ENCODE data around the gene SRSF12. TPM values are rescaled to one million over a fixed set of nuclear protein-coding genes. Genes with fewer than 3 reads are reported as not detected.

Gene SRSF12
- total and polyA plus RNA-seq, 9 of the 15 experiments (the other 6 are each of a cell fraction or from before 2014, with no cell fraction given): not detected

GRCh38 chr6:89051676-89052075, 66.2 kb downstream of the SRSF12 start:
- H3K79me2 ChIP-seq (ENCODE audit: control insufficient read depth, insufficient read depth, low read length): no peaks in the 10 kb centered on the region
- H3K9me3 ChIP-seq (replicated peaks; ENCODE audit: control insufficient read depth, insufficient read depth, low read depth, low read length): no peaks in the 10 kb centered on the region; the same call in 1 of the 2 replicates
- no TSS peak for BruUV-seq (replicated peaks)
- no peaks in the 10 kb centered on the region for H3K27me3 ChIP-seq (ENCODE audit: control insufficient read depth in 2 of 2, insufficient read depth in 2 of 2, low read length in 2 of 2)
- intact Hi-C loops (cut with micrococcal nuclease) (no loop called here), in situ Hi-C loops (cut with MboI) (no loop called here)
- no peaks in the 10 kb centered on the region for H3K9me1 ChIP-seq (ENCODE audit: control insufficient read depth, insufficient read depth, low read length)
- H4K20me1 ChIP-seq (replicated peaks; ENCODE audit: control insufficient read depth, insufficient read depth, low read length): no peaks in the 10 kb centered on the region
- no peak overlapping the region for H3K9ac ChIP-seq (ENCODE audit: insufficient read depth in 1 of 2, low read depth in 2 of 2, low read length in 2 of 2)
- no peak overlapping the region for H3K4me3 ChIP-seq
- no peak overlapping the region for H3K27ac ChIP-seq (ENCODE audit: extremely low read depth, low read depth, low read length)
- WGBS (ENCODE audit: insufficient coverage, low coverage, missing lambda C conversion rate): 3% methylated on average over 3 of the region's 3 CpGs
- ChIA-PET POLR2A (no interaction called here), CTCF (ENCODE audit: low intra/inter-chr PET ratio) (no interaction called here)
- no peaks in the 10 kb centered on the region; a peak in 1 of 5 replicates for H3K4me1 ChIP-seq (replicated peaks in 1 of 2; ENCODE audit: control insufficient read depth in 2 of 2, insufficient read depth in 2 of 2, low read length in 2 of 2)
- no peak overlapping the region for H2AFZ ChIP-seq (ENCODE audit: low read depth, low read length)
- no peak for TF ChIP-seq ZNF695 (CRISPR knock-in tag; IDR thresholded peaks at IDR 0.05)
- TF ChIP-seq LCOR (CRISPR knock-in tag; IDR thresholded peaks at IDR 0.05): no peak
- no peak for TF ChIP-seq RFX1 (IDR thresholded peaks at IDR 0.05)
- TF ChIP-seq ZNF644 (tag; IDR thresholded peaks at IDR 0.05; ENCODE audit: low read depth): no peak
- no peak for TF ChIP-seq MCM2 (IDR thresholded peaks at IDR 0.05; ENCODE audit: low read depth)
- TF ChIP-seq MIER1 (IDR thresholded peaks at IDR 0.05; ENCODE audit: low read depth): no peak
- TF ChIP-seq MAFK (IDR thresholded peaks at IDR 0.05; ENCODE audit: low read length): no peak
- TF ChIP-seq ZNF224 (CRISPR knock-in tag; IDR thresholded peaks at IDR 0.05): no peak
- no peak for TF ChIP-seq TBL1XR1 (IDR thresholded peaks at IDR 0.05; ENCODE audit: low read length in 2 of 2)
- TF ChIP-seq ZNF408 (CRISPR knock-in tag; IDR thresholded peaks at IDR 0.05; ENCODE audit: low read depth): no peak
- no peak for TF ChIP-seq MXI1 (IDR thresholded peaks at IDR 0.05; ENCODE audit: low read depth, low read length)
- no peak for TF ChIP-seq RFX7 (CRISPR knock-in tag; IDR thresholded peaks at IDR 0.05)
- no peak for TF ChIP-seq ESRRB (CRISPR knock-in tag; IDR thresholded peaks at IDR 0.05; ENCODE audit: borderline replicate concordance)
- TF ChIP-seq STAT6 (CRISPR knock-in tag; IDR thresholded peaks at IDR 0.05): no peak
- no peak for TF ChIP-seq SP2 (IDR thresholded peaks at IDR 0.05; ENCODE audit: extremely low read depth, low read depth, low read length, poor library complexity, severe bottlenecking)
- no peak for TF ChIP-seq HOMEZ (CRISPR knock-in tag; IDR thresholded peaks at IDR 0.05)
- no peak for TF ChIP-seq ZKSCAN3 (CRISPR knock-in tag; IDR thresholded peaks at IDR 0.05)
- no peak for TF ChIP-seq ZNF583 (CRISPR knock-in tag; IDR thresholded peaks at IDR 0.05)
- no peak for TF ChIP-seq E4F1 (CRISPR knock-in tag; IDR thresholded peaks at IDR 0.05; ENCODE audit: borderline replicate concordance)
- FAIRE-seq: no peak
- no peak for DNase-seq (ENCODE audit: extremely low read depth in 1 of 4, low spot score in 3 of 4)
- H3K36me3 ChIP-seq (ENCODE audit: control insufficient read depth, insufficient read depth, low read length): no peaks in the 10 kb centered on the region
- no peak for ATAC-seq
- H3K4me2 ChIP-seq (ENCODE audit: insufficient read depth, low read length): no peak overlapping the region

All from K562 (cell line).